HEK293 (cell line): ENCODE results near the gene SPRN.
"Not testable (repeated sequence)": the region's sequence is repeated elsewhere in the genome, so short reads cannot be mapped to it uniquely, and the experiment has no call there.

Experiments used
- CTCF ChIA-PET: fragments of 350-600 bp; formaldehyde crosslinking; extraction: SDS; loops from one replicate; lab custom pipeline; 2021; ENCODE audit warnings: antibody characterized with exemption; lab: Yijun Ruan, JAX
- POLR2A ChIA-PET: fragments of 300-600 bp; formaldehyde crosslinking; extraction: SDS; loops from one replicate; lab custom pipeline; 2020; ENCODE audit warnings: antibody characterized with exemption, inconsistent platforms; lab: Yijun Ruan, JAX
- H3K27ac ChIP-seq: fragments of 200-500 bp; sonication (Bioruptor generic); 2 replicates; pipeline ENCODE4 v1.5.1; 2014; ENCODE audit warnings: low read depth, low read length, control low read depth, inconsistent platforms; ENCODE audit errors: extremely low read depth
- H3K36me3 ChIP-seq, 2 experiments: fragments of 200-500 bp in 1 of 2; sonication (Bioruptor generic) in 1 of 2; 1 replicate in 1 of 2; 2 replicates in 1 of 2; pipeline ENCODE4 v1.5.1; 2014 to 2017; ENCODE audit warnings: inconsistent platforms in 2 of 2, low read length in 2 of 2; ENCODE audit not compliant: control insufficient read depth in 2 of 2, insufficient read depth in 1 of 2
- H3K4me1 ChIP-seq: fragments of 200-500 bp; sonication (Bioruptor generic); 2 replicates; pipeline ENCODE4 v1.5.1; 2014; ENCODE audit warnings: mild to moderate bottlenecking, low read length, inconsistent platforms; ENCODE audit not compliant: control insufficient read depth, insufficient read depth
- H3K4me3 ChIP-seq: 2 replicates; pipeline ENCODE4 v1.5.1; 2011; ENCODE audit warnings: low read depth, mild to moderate bottlenecking, control low read depth, low read length, moderate library complexity
- H3K9me3 ChIP-seq: fragments of 200-500 bp; sonication (Bioruptor generic); 2 replicates; pipeline ENCODE4 v1.5.1; 2014; ENCODE audit warnings: low read depth, low read length, inconsistent platforms; ENCODE audit not compliant: control insufficient read depth, insufficient read depth
- FEZF1 ChIP-seq: fragments of 450-650 bp; formaldehyde crosslinking; IDR thresholded peaks from 2 replicates; pipeline ENCODE4 v1.5.1; 2016; ENCODE audit warnings: missing biosample characterization, missing genetic modification characterization
- GLIS1 ChIP-seq: fragments of 450-650 bp; formaldehyde crosslinking; IDR thresholded peaks from 2 replicates; pipeline ENCODE4 v1.5.1; 2016; ENCODE audit warnings: missing biosample characterization, missing genetic modification characterization
- KLF8 ChIP-seq: fragments of 450-650 bp; formaldehyde crosslinking; IDR thresholded peaks from 2 replicates; pipeline ENCODE4 v1.5.1; 2016; ENCODE audit warnings: missing biosample characterization, missing genetic modification characterization
- KLF9 ChIP-seq: fragments of 450-650 bp; formaldehyde crosslinking; IDR thresholded peaks from 2 replicates; pipeline ENCODE4 v1.5.1; 2016; ENCODE audit warnings: missing biosample characterization, missing genetic modification characterization, low read depth
- PRDM6 ChIP-seq: fragments of 450-650 bp; formaldehyde crosslinking; IDR thresholded peaks from 2 replicates; pipeline ENCODE4 v1.5.1; 2017; ENCODE audit warnings: missing biosample characterization, missing genetic modification characterization
- SCRT2 ChIP-seq: fragments of 450-650 bp; formaldehyde crosslinking; IDR thresholded peaks from 2 replicates; pipeline ENCODE4 v1.5.1; 2016; ENCODE audit warnings: missing biosample characterization, missing genetic modification characterization
- YY1 ChIP-seq: fragments of 450-650 bp; formaldehyde crosslinking; IDR thresholded peaks from 2 replicates; pipeline ENCODE4 v1.5.1; 2018; ENCODE audit warnings: missing biosample characterization, missing genetic modification characterization
- ZNF132 ChIP-seq: fragments of 450-650 bp; formaldehyde crosslinking; IDR thresholded peaks from 2 replicates; pipeline ENCODE4 v1.5.1; 2017; ENCODE audit warnings: missing biosample characterization, missing genetic modification characterization, borderline replicate concordance
- ZNF133 ChIP-seq: fragments of 450-650 bp; formaldehyde crosslinking; IDR thresholded peaks from 2 replicates; pipeline ENCODE4 v1.5.1; 2016; ENCODE audit warnings: missing biosample characterization, missing genetic modification characterization
- ZNF140 ChIP-seq: fragments of 450-650 bp; formaldehyde crosslinking; IDR thresholded peaks from 2 replicates; pipeline ENCODE4 v1.5.1; 2016; ENCODE audit warnings: missing biosample characterization, missing genetic modification characterization
- ZNF146 ChIP-seq: fragments of 450-650 bp; formaldehyde crosslinking; IDR thresholded peaks from 2 replicates; pipeline ENCODE4 v1.5.1; 2016; ENCODE audit warnings: missing biosample characterization, missing genetic modification characterization
- ZNF266 ChIP-seq: fragments of 450-650 bp; formaldehyde crosslinking; IDR thresholded peaks from 2 replicates; pipeline ENCODE4 v1.5.1; 2016; ENCODE audit warnings: missing biosample characterization, missing genetic modification characterization, low read depth
- ZNF292 ChIP-seq: fragments of 450-650 bp; formaldehyde crosslinking; IDR thresholded peaks from 2 replicates; pipeline ENCODE4 v1.5.1; 2016; ENCODE audit warnings: low read depth, missing biosample characterization, missing genetic modification characterization, borderline replicate concordance
- ZNF555 ChIP-seq: fragments of 450-650 bp; formaldehyde crosslinking; conservative IDR thresholded peaks from 2 replicates; pipeline ENCODE4 v1.5.1; 2017; ENCODE audit warnings: missing biosample characterization, mild to moderate bottlenecking, missing genetic modification characterization, inconsistent platforms
- ZNF621 ChIP-seq: fragments of 450-650 bp; formaldehyde crosslinking; IDR thresholded peaks from 2 replicates; pipeline ENCODE4 v1.5.1; 2017; ENCODE audit warnings: missing biosample characterization, missing genetic modification characterization
- ZSCAN4 ChIP-seq: fragments of 450-650 bp; formaldehyde crosslinking; IDR thresholded peaks from 2 replicates; pipeline ENCODE4 v1.5.1; 2017; ENCODE audit warnings: missing biosample characterization, missing genetic modification characterization
- TF ChIP-seq, protein P1 (sequence below): fragments of 450-650 bp; formaldehyde crosslinking; IDR thresholded peaks from 2 replicates; pipeline ENCODE4 v1.5.1; 2016; ENCODE audit warnings: missing biosample characterization, missing genetic modification characterization
- TF ChIP-seq, protein P2 (sequence below): fragments of 450-650 bp; formaldehyde crosslinking; IDR thresholded peaks from 2 replicates; pipeline ENCODE4 v1.5.1; 2016; ENCODE audit warnings: missing biosample characterization, missing genetic modification characterization
- TF ChIP-seq, protein P3 (sequence below): fragments of 450-650 bp; formaldehyde crosslinking; IDR thresholded peaks from 2 replicates; pipeline ENCODE4 v1.5.1; 2016; ENCODE audit warnings: missing biosample characterization, missing genetic modification characterization

SPRN gene

GRCh38 chr10:133441780-133442179 is 17.4 kb upstream of the SPRN start:
- Histone ChIP-seq H3K4me1 (no peaks in the 10 kb centered on the region), H3K36me3 (peaks cover 0 to 7% of the 10 kb centered on the region in 2 experiments; a peak in 1 of 3 replicates), H3K27ac (no peak overlapping the region), H3K9me3 (no peaks in the 10 kb centered on the region), H3K4me3 (no peak overlapping the region)
- CTCF ChIA-PET = interaction anchor here (0.5 to 0.6 kb wide), 3 partner anchors 17 to 919 kb away, joined by 3 to 4 read pairs (median 3); no protein-coding TSS in a partner anchor
- POLR2A ChIA-PET = no interaction called here
- TF ChIP-seq, protein P1, sequence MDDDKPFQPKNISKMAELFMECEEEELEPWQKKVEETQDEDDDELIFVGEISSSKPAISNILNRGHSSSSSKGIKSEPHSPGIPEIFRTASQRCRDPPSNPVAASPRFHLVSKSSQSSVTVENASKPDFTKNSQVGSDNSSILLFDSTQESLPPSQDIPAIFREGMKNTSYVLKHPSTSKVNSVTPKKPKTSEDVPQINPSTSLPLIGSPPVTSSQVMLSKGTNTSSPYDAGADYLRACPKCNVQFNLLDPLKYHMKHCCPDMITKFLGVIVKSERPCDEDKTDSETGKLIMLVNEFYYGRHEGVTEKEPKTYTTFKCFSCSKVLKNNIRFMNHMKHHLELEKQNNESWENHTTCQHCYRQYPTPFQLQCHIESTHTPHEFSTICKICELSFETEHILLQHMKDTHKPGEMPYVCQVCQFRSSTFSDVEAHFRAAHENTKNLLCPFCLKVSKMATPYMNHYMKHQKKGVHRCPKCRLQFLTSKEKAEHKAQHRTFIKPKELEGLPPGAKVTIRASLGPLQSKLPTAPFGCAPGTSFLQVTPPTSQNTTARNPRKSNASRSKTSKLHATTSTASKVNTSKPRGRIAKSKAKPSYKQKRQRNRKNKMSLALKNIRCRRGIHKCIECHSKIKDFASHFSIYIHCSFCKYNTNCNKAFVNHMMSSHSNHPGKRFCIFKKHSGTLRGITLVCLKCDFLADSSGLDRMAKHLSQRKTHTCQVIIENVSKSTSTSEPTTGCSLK (tag by site-specific recombination) = no peak
- TF ChIP-seq SCRT2 (tag by site-specific recombination) (no peak), ZSCAN4 (tag by site-specific recombination) (no peak), YY1 (tag by site-specific recombination) (no peak), FEZF1 (tag by site-specific recombination) (no peak), ZNF146 (tag by site-specific recombination) (no peak)
- TF ChIP-seq, protein P2, sequence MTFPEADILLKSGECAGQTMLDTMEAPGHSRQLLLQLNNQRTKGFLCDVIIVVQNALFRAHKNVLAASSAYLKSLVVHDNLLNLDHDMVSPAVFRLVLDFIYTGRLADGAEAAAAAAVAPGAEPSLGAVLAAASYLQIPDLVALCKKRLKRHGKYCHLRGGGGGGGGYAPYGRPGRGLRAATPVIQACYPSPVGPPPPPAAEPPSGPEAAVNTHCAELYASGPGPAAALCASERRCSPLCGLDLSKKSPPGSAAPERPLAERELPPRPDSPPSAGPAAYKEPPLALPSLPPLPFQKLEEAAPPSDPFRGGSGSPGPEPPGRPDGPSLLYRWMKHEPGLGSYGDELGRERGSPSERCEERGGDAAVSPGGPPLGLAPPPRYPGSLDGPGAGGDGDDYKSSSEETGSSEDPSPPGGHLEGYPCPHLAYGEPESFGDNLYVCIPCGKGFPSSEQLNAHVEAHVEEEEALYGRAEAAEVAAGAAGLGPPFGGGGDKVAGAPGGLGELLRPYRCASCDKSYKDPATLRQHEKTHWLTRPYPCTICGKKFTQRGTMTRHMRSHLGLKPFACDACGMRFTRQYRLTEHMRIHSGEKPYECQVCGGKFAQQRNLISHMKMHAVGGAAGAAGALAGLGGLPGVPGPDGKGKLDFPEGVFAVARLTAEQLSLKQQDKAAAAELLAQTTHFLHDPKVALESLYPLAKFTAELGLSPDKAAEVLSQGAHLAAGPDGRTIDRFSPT (tag by site-specific recombination) = no peak

DNA sequence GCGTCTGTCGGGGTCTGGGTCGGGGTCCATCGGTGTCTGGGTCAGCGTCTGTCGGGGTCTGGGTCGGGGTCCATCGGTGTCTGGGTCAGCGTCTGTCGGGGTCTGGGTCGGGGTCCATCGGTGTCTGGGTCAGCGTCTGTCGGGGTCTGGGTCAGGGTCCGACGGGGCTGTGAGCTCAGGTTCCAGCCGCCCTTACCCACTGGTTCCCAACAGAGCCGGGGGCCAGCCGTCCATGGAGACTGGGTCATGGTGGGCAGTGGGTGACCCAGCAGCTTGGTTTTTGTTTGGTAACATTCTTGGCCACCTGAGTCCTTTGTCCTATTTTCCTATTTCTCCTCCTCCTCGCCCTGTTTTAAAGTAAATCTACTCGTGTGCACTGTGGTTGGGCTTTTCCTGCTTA is 16.9 kb upstream of the SPRN start:
- CTCF ChIA-PET = interaction anchor here (0.6 kb wide), 2 partner anchors 55 to 919 kb away, joined by 3 read pairs; no protein-coding TSS in a partner anchor
- POLR2A ChIA-PET, H3K27ac ChIP-seq, H3K36me3 ChIP-seq, H3K4me3 ChIP-seq, H3K4me1 ChIP-seq, H3K9me3 ChIP-seq: not testable (repeated sequence)

- Histone ChIP-seq H3K4me3 (no peak overlapping the region), H3K9me3 (no peaks in the 10 kb centered on the region), H3K4me1 (no peaks in the 10 kb centered on the region), H3K27ac (no peak overlapping the region), H3K36me3 (peaks cover 0 to 7% of the 10 kb centered on the region in 2 experiments; a peak in 1 of 3 replicates)
- ChIA-PET CTCF (no interaction called here), POLR2A (no interaction called here)
- no peak for TF ChIP-seq GLIS1
- no peak for TF ChIP-seq ZNF266 (tag by site-specific recombination)
- no peak for TF ChIP-seq ZNF621 (tag by site-specific recombination)
- no peak for TF ChIP-seq ZNF133 (tag by site-specific recombination)
- TF ChIP-seq ZNF132 (tag by site-specific recombination) = no peak
- TF ChIP-seq ZNF140 (tag by site-specific recombination) = no peak
- TF ChIP-seq, protein P3, sequence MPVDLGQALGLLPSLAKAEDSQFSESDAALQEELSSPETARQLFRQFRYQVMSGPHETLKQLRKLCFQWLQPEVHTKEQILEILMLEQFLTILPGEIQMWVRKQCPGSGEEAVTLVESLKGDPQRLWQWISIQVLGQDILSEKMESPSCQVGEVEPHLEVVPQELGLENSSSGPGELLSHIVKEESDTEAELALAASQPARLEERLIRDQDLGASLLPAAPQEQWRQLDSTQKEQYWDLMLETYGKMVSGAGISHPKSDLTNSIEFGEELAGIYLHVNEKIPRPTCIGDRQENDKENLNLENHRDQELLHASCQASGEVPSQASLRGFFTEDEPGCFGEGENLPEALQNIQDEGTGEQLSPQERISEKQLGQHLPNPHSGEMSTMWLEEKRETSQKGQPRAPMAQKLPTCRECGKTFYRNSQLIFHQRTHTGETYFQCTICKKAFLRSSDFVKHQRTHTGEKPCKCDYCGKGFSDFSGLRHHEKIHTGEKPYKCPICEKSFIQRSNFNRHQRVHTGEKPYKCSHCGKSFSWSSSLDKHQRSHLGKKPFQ (tag by site-specific recombination) = no peak
- TF ChIP-seq, protein P1 (tag by site-specific recombination) = no peak
- no peak for TF ChIP-seq KLF8 (tag by site-specific recombination)
- TF ChIP-seq ZNF292 (tag by site-specific recombination) = no peak
- no peak for TF ChIP-seq PRDM6 (tag by site-specific recombination)
- no peak for TF ChIP-seq ZNF146 (tag by site-specific recombination)
- no peak for TF ChIP-seq KLF9 (tag by site-specific recombination)
- TF ChIP-seq ZNF555 (tag by site-specific recombination) = no peak
Measured at GRCh38 chr10:133440633-133441285, 16.3 kb upstream of the SPRN start.
